Osteoblast (primary cell): ENCODE measurements around the gene RPS27. TPM values are rescaled to one million over a fixed set of nuclear protein-coding genes. Genes with fewer than 3 reads are reported as not detected.

Source experiments
- DNase-seq: peaks from one replicate; pipeline ENCODE4 v3.0.0; 2011; ENCODE audit warnings: low spot score, mixed read lengths; ENCODE audit not compliant: insufficient read length; ENCODE audit errors: missing footprints
- H2AFZ ChIP-seq: 2 replicates; pipeline ENCODE4 v1.6.0; 2011; ENCODE audit warnings: mild to moderate bottlenecking, low read length
- H3K27ac ChIP-seq: 2 replicates; pipeline ENCODE4 v1.5.1; 2011; ENCODE audit warnings: mild to moderate bottlenecking, low read depth, low read length, moderate library complexity
- H3K27me3 ChIP-seq: 2 replicates; pipeline ENCODE4 v1.6.0; 2012; ENCODE audit warnings: mild to moderate bottlenecking, control low read depth, inconsistent platforms, low read length, moderate library complexity; ENCODE audit not compliant: insufficient read depth
- H3K36me3 ChIP-seq: 2 replicates; pipeline ENCODE4 v1.5.1; 2011; ENCODE audit warnings: mild to moderate bottlenecking, low read length, control low read depth, moderate library complexity; ENCODE audit not compliant: insufficient read depth
- H3K4me1 ChIP-seq: 2 replicates; pipeline ENCODE4 v1.5.1; 2011; ENCODE audit warnings: mild to moderate bottlenecking, low read length, control low read depth, moderate library complexity; ENCODE audit not compliant: insufficient read depth
- H3K4me2 ChIP-seq: 2 replicates; pipeline ENCODE4 v1.6.0; 2011; ENCODE audit warnings: mild to moderate bottlenecking, low read length; ENCODE audit not compliant: insufficient read depth
- H3K4me3 ChIP-seq: fragments of 200-600 bp; sonication (generic); 3 replicates; pipeline ENCODE4 v1.5.1; 2012; ENCODE audit warnings: mild to moderate bottlenecking, low read length, inconsistent platforms; ENCODE audit not compliant: insufficient read depth
- H3K79me2 ChIP-seq: 2 replicates; pipeline ENCODE4 v1.6.0; 2012; ENCODE audit warnings: mild to moderate bottlenecking, low read length, control low read depth, inconsistent platforms; ENCODE audit not compliant: insufficient read depth
- H3K9me3 ChIP-seq: 2 replicates; pipeline ENCODE4 v1.5.1; 2011; ENCODE audit warnings: low read depth, low read length, control low read depth
- H4K20me1 ChIP-seq: 2 replicates; pipeline ENCODE4 v1.6.0; 2012; ENCODE audit warnings: mild to moderate bottlenecking, low read length, control low read depth; ENCODE audit not compliant: insufficient read depth
- CTCF ChIP-seq: IDR thresholded peaks from 2 replicates; pipeline ENCODE4 v1.5.1; 2011; ENCODE audit warnings: mild to moderate bottlenecking, low read depth, low read length, moderate library complexity; ENCODE audit errors: extremely low read depth
- total RNA-seq: library from RNA; depleted of rRNA; stranded (reverse); fragments of >200 nt; gene quantifications from 2 replicates; pipeline ENCODE4 v1.2.3, GENCODE V29; 2012

RPS27 gene
- total RNA-seq, 1 donor, result 1,441 TPM

- Histone ChIP-seq H3K36me3 (peaks cover 35% of the 10 kb centered on the region), H3K27ac (no peak overlapping the region), H3K79me2 (peaks cover 54% of the 10 kb centered on the region), H3K4me3 (no peak overlapping the region), H3K4me2 (no peak overlapping the region), H3K9me3 (no peaks in the 10 kb centered on the region), H4K20me1 (peaks cover 45% of the 10 kb centered on the region), H2AFZ (no peak overlapping the region), H3K27me3 (no peaks in the 10 kb centered on the region), H3K4me1 (peaks cover 15% of the 10 kb centered on the region)
- peak; percentile 66 for DNase-seq
- TF ChIP-seq CTCF, result no peak
These were observed 36.6 kb upstream of the RPS27 start for GRCh38 chr1:153953859-153954365.

GRCh38 chr1:153954826-153955225 lies 35.7 kb upstream of the RPS27 start:
- peak; percentile 65 for DNase-seq
- Histone ChIP-seq H3K27ac (no peak overlapping the region), H3K9me3 (no peaks in the 10 kb centered on the region), H3K4me1 (peaks cover 15% of the 10 kb centered on the region), H2AFZ (no peak overlapping the region), H3K4me3 (no peak overlapping the region), H3K4me2 (no peak overlapping the region), H3K27me3 (no peaks in the 10 kb centered on the region), H4K20me1 (peaks cover 45% of the 10 kb centered on the region), H3K79me2 (peaks cover 54% of the 10 kb centered on the region), H3K36me3 (peaks cover 32% of the 10 kb centered on the region)
- TF ChIP-seq CTCF, result no peak

- no peak for TF ChIP-seq CTCF
These were observed 33.4 kb upstream of the RPS27 start for GRCh38 chr1:153956997-153957715.

GRCh38 chr1:153957744-153958110 lies 32.8 kb upstream of the RPS27 start:
- peaks cover 27% of the 10 kb centered on the region for H3K4me1 ChIP-seq
- DNase-seq, result no peak
- H4K20me1 ChIP-seq, result peaks cover 42% of the 10 kb centered on the region
- H3K27ac ChIP-seq, result peak overlapping the region; percentile 63
- no peaks in the 10 kb centered on the region for H3K9me3 ChIP-seq
- H3K36me3 ChIP-seq, result peaks cover 23% of the 10 kb centered on the region
- H2AFZ ChIP-seq, result peak overlapping the region; percentile 88
- H3K4me3 ChIP-seq, result peak overlapping the region; percentile 96
- H3K79me2 ChIP-seq, result peaks cover 62% of the 10 kb centered on the region
- no peak for TF ChIP-seq CTCF
- H3K27me3 ChIP-seq, result no peaks in the 10 kb centered on the region
- H3K4me2 ChIP-seq, result peak overlapping the region; percentile 88

More at GRCh38 chr1:153956997-153957715, 33.4 kb upstream of the RPS27 start:
- Histone ChIP-seq H3K27me3 (no peaks in the 10 kb centered on the region), H3K79me2 (peaks cover 59% of the 10 kb centered on the region), H3K4me1 (peaks cover 21% of the 10 kb centered on the region), H3K4me2 (peak overlapping the region; percentile 88), H2AFZ (no peak overlapping the region), H3K36me3 (peaks cover 29% of the 10 kb centered on the region), H3K27ac (peak overlapping the region; percentile 63), H3K4me3 (peak overlapping the region; percentile 96), H4K20me1 (peaks cover 45% of the 10 kb centered on the region), H3K9me3 (no peaks in the 10 kb centered on the region)
- peak; percentile 68 for DNase-seq
